HEK293 (cell line): Measurements from ENCODE around the gene NECTIN2.

Source experiments
- BCL11B ChIP-seq: fragments of 450-650 bp; formaldehyde crosslinking; IDR thresholded peaks from 2 replicates; pipeline ENCODE4 v1.5.1; 2016; ENCODE audit warnings: low read depth, missing biosample characterization, missing genetic modification characterization
- FEZF1 ChIP-seq: fragments of 450-650 bp; formaldehyde crosslinking; IDR thresholded peaks from 2 replicates; pipeline ENCODE4 v1.5.1; 2016; ENCODE audit warnings: missing biosample characterization, missing genetic modification characterization
- GLI4 ChIP-seq: fragments of 450-650 bp; formaldehyde crosslinking; IDR thresholded peaks from 2 replicates; pipeline ENCODE4 v1.5.1; 2016; ENCODE audit warnings: missing biosample characterization, missing genetic modification characterization
- KLF16 ChIP-seq: fragments of 450-650 bp; formaldehyde crosslinking; IDR thresholded peaks from 2 replicates; pipeline ENCODE4 v1.5.1; 2017; ENCODE audit warnings: missing biosample characterization, missing genetic modification characterization
- KLF7 ChIP-seq: fragments of 450-650 bp; formaldehyde crosslinking; IDR thresholded peaks from 2 replicates; pipeline ENCODE4 v1.5.1; 2016; ENCODE audit warnings: missing biosample characterization, missing genetic modification characterization, borderline replicate concordance
- KLF8 ChIP-seq: fragments of 450-650 bp; formaldehyde crosslinking; IDR thresholded peaks from 2 replicates; pipeline ENCODE4 v1.5.1; 2016; ENCODE audit warnings: missing biosample characterization, missing genetic modification characterization
- PATZ1 ChIP-seq: fragments of 450-650 bp; formaldehyde crosslinking; IDR thresholded peaks from 2 replicates; pipeline ENCODE4 v1.5.1; 2016; ENCODE audit warnings: missing biosample characterization, missing genetic modification characterization
- REPIN1 ChIP-seq: fragments of 450-650 bp; formaldehyde crosslinking; IDR thresholded peaks from 2 replicates; pipeline ENCODE4 v1.5.1; 2017; ENCODE audit warnings: missing biosample characterization, missing genetic modification characterization, low read depth
- ZBTB17 ChIP-seq: fragments of 450-650 bp; formaldehyde crosslinking; IDR thresholded peaks from 2 replicates; pipeline ENCODE4 v1.5.1; 2016; ENCODE audit warnings: missing biosample characterization, missing genetic modification characterization
- ZFP3 ChIP-seq: fragments of 450-650 bp; formaldehyde crosslinking; IDR thresholded peaks from 2 replicates; pipeline ENCODE4 v1.5.1; 2016; ENCODE audit warnings: low read depth, missing biosample characterization, missing genetic modification characterization
- ZFP41 ChIP-seq: fragments of 450-650 bp; formaldehyde crosslinking; IDR thresholded peaks from 2 replicates; pipeline ENCODE4 v1.5.1; 2016; ENCODE audit warnings: missing biosample characterization, missing genetic modification characterization, borderline replicate concordance
- ZNF2 ChIP-seq: fragments of 450-650 bp; formaldehyde crosslinking; IDR thresholded peaks from 2 replicates; pipeline ENCODE4 v1.5.1; 2016; ENCODE audit warnings: missing biosample characterization, missing genetic modification characterization
- ZNF221 ChIP-seq: fragments of 450-650 bp; formaldehyde crosslinking; IDR thresholded peaks from 2 replicates; pipeline ENCODE4 v1.5.1; 2017; ENCODE audit warnings: missing biosample characterization, missing genetic modification characterization, borderline replicate concordance
- ZNF335 ChIP-seq: fragments of 450-650 bp; formaldehyde crosslinking; conservative IDR thresholded peaks from 2 replicates; pipeline ENCODE4 v1.5.1; 2016; ENCODE audit warnings: missing biosample characterization, missing genetic modification characterization
- ZNF416 ChIP-seq: fragments of 450-650 bp; formaldehyde crosslinking; IDR thresholded peaks from 2 replicates; pipeline ENCODE4 v1.5.1; 2016; ENCODE audit warnings: missing biosample characterization, missing genetic modification characterization
- ZNF449 ChIP-seq: fragments of 450-650 bp; formaldehyde crosslinking; IDR thresholded peaks from 2 replicates; pipeline ENCODE4 v1.5.1; 2017; ENCODE audit warnings: missing biosample characterization, mild to moderate bottlenecking, missing genetic modification characterization, moderate library complexity
- ZNF513 ChIP-seq: fragments of 450-650 bp; IDR thresholded peaks from 2 replicates; pipeline ENCODE4 v1.5.1; 2018; ENCODE audit warnings: missing biosample characterization, missing genetic modification characterization
- ZNF549 ChIP-seq: fragments of 450-650 bp; IDR thresholded peaks from 2 replicates; pipeline ENCODE4 v1.5.1; 2018; ENCODE audit warnings: missing biosample characterization, missing genetic modification characterization, mild to moderate bottlenecking, inconsistent platforms, moderate library complexity
- ZNF621 ChIP-seq: fragments of 450-650 bp; formaldehyde crosslinking; IDR thresholded peaks from 2 replicates; pipeline ENCODE4 v1.5.1; 2017; ENCODE audit warnings: missing biosample characterization, missing genetic modification characterization
- ZNF768 ChIP-seq: fragments of 450-650 bp; formaldehyde crosslinking; IDR thresholded peaks from 2 replicates; pipeline ENCODE4 v1.5.1; 2018; ENCODE audit warnings: missing biosample characterization, mild to moderate bottlenecking, missing genetic modification characterization
- TF ChIP-seq, protein P1 (sequence below): fragments of 450-650 bp; formaldehyde crosslinking; IDR thresholded peaks from 2 replicates; pipeline ENCODE4 v1.5.1; 2016; ENCODE audit warnings: missing biosample characterization, missing genetic modification characterization
- TF ChIP-seq, protein P2 (sequence below): fragments of 450-650 bp; formaldehyde crosslinking; IDR thresholded peaks from 2 replicates; pipeline ENCODE4 v1.5.1; 2017; ENCODE audit warnings: missing biosample characterization, missing genetic modification characterization
- TF ChIP-seq, protein P3 (sequence below): fragments of 450-650 bp; formaldehyde crosslinking; IDR thresholded peaks from 2 replicates; pipeline ENCODE4 v1.5.1; 2017; ENCODE audit warnings: missing biosample characterization, missing genetic modification characterization
- TF ChIP-seq, protein P4 (sequence below): fragments of 450-650 bp; formaldehyde crosslinking; IDR thresholded peaks from 2 replicates; pipeline ENCODE4 v1.5.1; 2016; ENCODE audit warnings: missing biosample characterization, missing genetic modification characterization

Gene NECTIN2

DNA sequence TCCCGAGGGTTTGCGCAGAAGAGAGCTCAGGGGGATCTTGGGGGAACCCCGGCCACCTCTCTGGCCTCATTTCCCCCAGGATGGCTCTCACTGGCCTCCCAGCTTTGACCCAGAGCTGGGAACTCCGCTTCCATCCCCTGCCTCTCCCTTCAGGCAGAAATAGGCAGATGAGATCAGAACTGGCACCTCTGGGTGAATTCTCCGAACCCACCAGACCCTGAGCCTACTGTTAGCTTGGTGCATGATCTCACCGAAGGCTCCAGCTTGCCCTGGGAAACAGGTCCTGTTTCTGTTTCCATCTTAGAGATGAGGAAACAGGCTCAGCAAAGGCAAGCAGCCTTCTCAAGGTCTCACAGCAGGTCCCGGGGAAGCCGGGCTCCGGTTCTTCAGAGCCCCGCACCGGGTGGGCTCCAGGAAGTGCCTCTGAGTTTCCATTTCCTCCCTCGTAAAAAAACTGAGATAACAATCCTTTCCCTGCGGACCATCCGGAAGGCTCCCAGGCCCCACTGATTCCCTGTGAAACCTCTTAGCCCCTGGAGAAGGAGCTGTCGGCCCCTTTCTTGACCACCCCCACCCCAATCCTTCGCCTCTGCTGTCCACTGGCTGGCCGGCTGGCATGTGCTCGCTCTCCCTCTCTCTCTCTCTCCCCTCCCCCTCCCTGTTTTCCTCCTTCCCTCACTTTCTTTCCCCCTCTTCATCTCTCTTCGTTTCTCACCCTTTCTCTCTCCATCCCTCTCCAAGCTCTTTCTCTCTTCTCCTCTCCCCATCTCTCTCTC lies 2.1 kb downstream of the NECTIN2 start (continued):
- TF ChIP-seq, protein P1, sequence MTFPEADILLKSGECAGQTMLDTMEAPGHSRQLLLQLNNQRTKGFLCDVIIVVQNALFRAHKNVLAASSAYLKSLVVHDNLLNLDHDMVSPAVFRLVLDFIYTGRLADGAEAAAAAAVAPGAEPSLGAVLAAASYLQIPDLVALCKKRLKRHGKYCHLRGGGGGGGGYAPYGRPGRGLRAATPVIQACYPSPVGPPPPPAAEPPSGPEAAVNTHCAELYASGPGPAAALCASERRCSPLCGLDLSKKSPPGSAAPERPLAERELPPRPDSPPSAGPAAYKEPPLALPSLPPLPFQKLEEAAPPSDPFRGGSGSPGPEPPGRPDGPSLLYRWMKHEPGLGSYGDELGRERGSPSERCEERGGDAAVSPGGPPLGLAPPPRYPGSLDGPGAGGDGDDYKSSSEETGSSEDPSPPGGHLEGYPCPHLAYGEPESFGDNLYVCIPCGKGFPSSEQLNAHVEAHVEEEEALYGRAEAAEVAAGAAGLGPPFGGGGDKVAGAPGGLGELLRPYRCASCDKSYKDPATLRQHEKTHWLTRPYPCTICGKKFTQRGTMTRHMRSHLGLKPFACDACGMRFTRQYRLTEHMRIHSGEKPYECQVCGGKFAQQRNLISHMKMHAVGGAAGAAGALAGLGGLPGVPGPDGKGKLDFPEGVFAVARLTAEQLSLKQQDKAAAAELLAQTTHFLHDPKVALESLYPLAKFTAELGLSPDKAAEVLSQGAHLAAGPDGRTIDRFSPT (tag by site-specific recombination): no peak
- TF ChIP-seq ZNF513 (tag by site-specific recombination): no peak
- TF ChIP-seq, protein P2, sequence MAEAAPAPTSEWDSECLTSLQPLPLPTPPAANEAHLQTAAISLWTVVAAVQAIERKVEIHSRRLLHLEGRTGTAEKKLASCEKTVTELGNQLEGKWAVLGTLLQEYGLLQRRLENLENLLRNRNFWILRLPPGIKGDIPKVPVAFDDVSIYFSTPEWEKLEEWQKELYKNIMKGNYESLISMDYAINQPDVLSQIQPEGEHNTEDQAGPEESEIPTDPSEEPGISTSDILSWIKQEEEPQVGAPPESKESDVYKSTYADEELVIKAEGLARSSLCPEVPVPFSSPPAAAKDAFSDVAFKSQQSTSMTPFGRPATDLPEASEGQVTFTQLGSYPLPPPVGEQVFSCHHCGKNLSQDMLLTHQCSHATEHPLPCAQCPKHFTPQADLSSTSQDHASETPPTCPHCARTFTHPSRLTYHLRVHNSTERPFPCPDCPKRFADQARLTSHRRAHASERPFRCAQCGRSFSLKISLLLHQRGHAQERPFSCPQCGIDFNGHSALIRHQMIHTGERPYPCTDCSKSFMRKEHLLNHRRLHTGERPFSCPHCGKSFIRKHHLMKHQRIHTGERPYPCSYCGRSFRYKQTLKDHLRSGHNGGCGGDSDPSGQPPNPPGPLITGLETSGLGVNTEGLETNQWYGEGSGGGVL (tag by site-specific recombination): peak; percentile 95
- TF ChIP-seq PATZ1 (tag by site-specific recombination): peak; percentile 68
- no peak for TF ChIP-seq ZNF2 (tag by site-specific recombination)
- TF ChIP-seq GLI4 (tag by site-specific recombination): no peak
- TF ChIP-seq KLF16: peak; percentile 69
- TF ChIP-seq, protein P3, sequence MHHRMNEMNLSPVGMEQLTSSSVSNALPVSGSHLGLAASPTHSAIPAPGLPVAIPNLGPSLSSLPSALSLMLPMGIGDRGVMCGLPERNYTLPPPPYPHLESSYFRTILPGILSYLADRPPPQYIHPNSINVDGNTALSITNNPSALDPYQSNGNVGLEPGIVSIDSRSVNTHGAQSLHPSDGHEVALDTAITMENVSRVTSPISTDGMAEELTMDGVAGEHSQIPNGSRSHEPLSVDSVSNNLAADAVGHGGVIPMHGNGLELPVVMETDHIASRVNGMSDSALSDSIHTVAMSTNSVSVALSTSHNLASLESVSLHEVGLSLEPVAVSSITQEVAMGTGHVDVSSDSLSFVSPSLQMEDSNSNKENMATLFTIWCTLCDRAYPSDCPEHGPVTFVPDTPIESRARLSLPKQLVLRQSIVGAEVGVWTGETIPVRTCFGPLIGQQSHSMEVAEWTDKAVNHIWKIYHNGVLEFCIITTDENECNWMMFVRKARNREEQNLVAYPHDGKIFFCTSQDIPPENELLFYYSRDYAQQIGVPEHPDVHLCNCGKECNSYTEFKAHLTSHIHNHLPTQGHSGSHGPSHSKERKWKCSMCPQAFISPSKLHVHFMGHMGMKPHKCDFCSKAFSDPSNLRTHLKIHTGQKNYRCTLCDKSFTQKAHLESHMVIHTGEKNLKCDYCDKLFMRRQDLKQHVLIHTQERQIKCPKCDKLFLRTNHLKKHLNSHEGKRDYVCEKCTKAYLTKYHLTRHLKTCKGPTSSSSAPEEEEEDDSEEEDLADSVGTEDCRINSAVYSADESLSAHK (tag by site-specific recombination): 0 out of 2 replicates have a peak, but pooled peaks have one; percentile 9
- TF ChIP-seq BCL11B (tag by site-specific recombination): no peak
- 0 out of 2 replicates have a peak, but pooled peaks have one; percentile 8 for TF ChIP-seq FEZF1 (tag by site-specific recombination)
- no peak for TF ChIP-seq ZNF221 (tag by site-specific recombination)
- no peak for TF ChIP-seq ZFP41 (tag by site-specific recombination)
- peak; percentile 66 for TF ChIP-seq ZBTB17 (tag by site-specific recombination)
- TF ChIP-seq ZNF768 (tag by site-specific recombination): 0 out of 2 replicates have a peak, but pooled peaks have one; percentile 59
- TF ChIP-seq ZNF621 (tag by site-specific recombination): no peak
- 0 out of 2 replicates have a peak, but pooled peaks have one; percentile 36 for TF ChIP-seq KLF8 (tag by site-specific recombination)
- TF ChIP-seq ZNF416 (tag by site-specific recombination): no peak
- TF ChIP-seq REPIN1: no peak
- TF ChIP-seq ZNF549: no peak
- no peak for TF ChIP-seq ZNF449 (tag by site-specific recombination)
- 0 out of 2 replicates have a peak, but pooled peaks have one; percentile 5 for TF ChIP-seq KLF7 (tag by site-specific recombination)
- TF ChIP-seq, protein P4, sequence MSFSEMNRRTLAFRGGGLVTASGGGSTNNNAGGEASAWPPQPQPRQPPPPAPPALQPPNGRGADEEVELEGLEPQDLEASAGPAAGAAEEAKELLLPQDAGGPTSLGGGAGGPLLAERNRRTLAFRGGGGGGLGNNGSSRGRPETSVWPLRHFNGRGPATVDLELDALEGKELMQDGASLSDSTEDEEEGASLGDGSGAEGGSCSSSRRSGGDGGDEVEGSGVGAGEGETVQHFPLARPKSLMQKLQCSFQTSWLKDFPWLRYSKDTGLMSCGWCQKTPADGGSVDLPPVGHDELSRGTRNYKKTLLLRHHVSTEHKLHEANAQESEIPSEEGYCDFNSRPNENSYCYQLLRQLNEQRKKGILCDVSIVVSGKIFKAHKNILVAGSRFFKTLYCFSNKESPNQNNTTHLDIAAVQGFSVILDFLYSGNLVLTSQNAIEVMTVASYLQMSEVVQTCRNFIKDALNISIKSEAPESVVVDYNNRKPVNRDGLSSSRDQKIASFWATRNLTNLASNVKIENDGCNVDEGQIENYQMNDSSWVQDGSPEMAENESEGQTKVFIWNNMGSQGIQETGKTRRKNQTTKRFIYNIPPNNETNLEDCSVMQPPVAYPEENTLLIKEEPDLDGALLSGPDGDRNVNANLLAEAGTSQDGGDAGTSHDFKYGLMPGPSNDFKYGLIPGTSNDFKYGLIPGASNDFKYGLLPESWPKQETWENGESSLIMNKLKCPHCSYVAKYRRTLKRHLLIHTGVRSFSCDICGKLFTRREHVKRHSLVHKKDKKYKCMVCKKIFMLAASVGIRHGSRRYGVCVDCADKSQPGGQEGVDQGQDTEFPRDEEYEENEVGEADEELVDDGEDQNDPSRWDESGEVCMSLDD (tag by site-specific recombination): 0 out of 2 replicates have a peak, but pooled peaks have one; percentile 33
- TF ChIP-seq ZNF335: peak; percentile 33
- TF ChIP-seq ZFP3 (tag by site-specific recombination): no peak
